WTC11 (cell line): ENCODE data around the gene PLIN4. TPM values are rescaled to one million over a fixed set of nuclear protein-coding genes. Genes with fewer than 3 reads are reported as not detected.
"Not testable (repeated sequence)": the region's sequence is repeated elsewhere in the genome, so short reads cannot be mapped to it uniquely, and the experiment has no call there.

Source experiments
- ATAC-seq: fragments of 200-7000 bp; cut with Tn5 transposase; 2 replicates; pipeline ENCODE4 v1.10.0; 2021; ENCODE audit warnings: mild to moderate bottlenecking, moderate library complexity
- CTCF ChIA-PET: fragments of 300-600 bp; sonication (Branson Sonifier 250); formaldehyde crosslinking; loops from one replicate; lab custom pipeline; 2021; ENCODE audit warnings: antibody characterized with exemption; lab: Charles Lee
- POLR2A ChIA-PET: fragments of 350-600 bp; sonication (Branson Sonifier 250); formaldehyde crosslinking; loops from one replicate; lab custom pipeline; 2021; ENCODE audit warnings: antibody characterized with exemption; lab: Charles Lee
- DNase-seq: peaks from one replicate; pipeline ENCODE4 v3.0.0; 2021; ENCODE audit warnings: low spot score
- H3K27ac Mint-ChIP-seq: 2 replicates; pipeline ENCODE4 v1.8.0; 2021; ENCODE audit warnings: mixed read lengths
- H3K27me3 Mint-ChIP-seq: 2 replicates; pipeline ENCODE4 v1.8.0; 2021; ENCODE audit warnings: low read depth, mild to moderate bottlenecking, moderate library complexity, mixed read lengths
- H3K36me3 Mint-ChIP-seq: 2 replicates; pipeline ENCODE4 v1.8.0; 2021; ENCODE audit warnings: mixed read lengths
- H3K4me1 Mint-ChIP-seq: 2 replicates; pipeline ENCODE4 v1.8.0; 2022; ENCODE audit warnings: mixed read lengths
- H3K4me3 Mint-ChIP-seq: 2 replicates; pipeline ENCODE4 v1.8.0; 2021; ENCODE audit warnings: mild to moderate bottlenecking, moderate library complexity, mixed read lengths
- H3K9me3 Mint-ChIP-seq: 2 replicates; pipeline ENCODE4 v1.8.0; 2021; ENCODE audit warnings: mixed read lengths
- CREM ChIP-seq: sonication (generic); formaldehyde crosslinking; IDR thresholded peaks from 2 replicates; pipeline ENCODE4 v1.8.1; 2022; ENCODE audit warnings: mild to moderate bottlenecking, missing genetic modification reagents, moderate library complexity
- ESRRA ChIP-seq: sonication (generic); formaldehyde crosslinking; IDR thresholded peaks from 2 replicates; pipeline ENCODE4 v1.8.1; 2022; ENCODE audit warnings: mild to moderate bottlenecking, missing genetic modification reagents, borderline replicate concordance
- FOXP1 ChIP-seq: sonication (generic); formaldehyde crosslinking; IDR thresholded peaks from 2 replicates; pipeline ENCODE4 v1.8.0; 2022; ENCODE audit warnings: missing genetic modification reagents, mild to moderate bottlenecking, moderate library complexity, borderline replicate concordance
- IRF2 ChIP-seq: sonication (generic); formaldehyde crosslinking; IDR thresholded peaks from 2 replicates; pipeline ENCODE4 v1.8.0; 2022; ENCODE audit warnings: low read depth, missing genetic modification reagents, borderline replicate concordance
- KAT7 ChIP-seq: sonication (generic); formaldehyde crosslinking; IDR thresholded peaks from 2 replicates; pipeline ENCODE4 v1.8.1; 2023; ENCODE audit warnings: missing genetic modification reagents, mild to moderate bottlenecking, borderline replicate concordance
- SOX15 ChIP-seq: fragments of 250-450 bp; sonication (Bioruptor Pico); IDR thresholded peaks from 2 replicates; pipeline ENCODE4 v1.9.0; 2021; ENCODE audit warnings: mild to moderate bottlenecking
- TCF7 ChIP-seq: sonication (generic); formaldehyde crosslinking; IDR thresholded peaks from 2 replicates; pipeline ENCODE4 v1.8.0; 2022; ENCODE audit warnings: mild to moderate bottlenecking, low read depth, missing genetic modification reagents, moderate library complexity
- ZNF121 ChIP-seq: sonication (generic); formaldehyde crosslinking; IDR thresholded peaks from 2 replicates; pipeline ENCODE4 v1.8.0; 2023; ENCODE audit warnings: missing genetic modification reagents
- ZNF416 ChIP-seq: fragments of 250-450 bp; sonication (Bioruptor Pico); IDR thresholded peaks from 2 replicates; pipeline ENCODE4 v1.9.0; 2021; ENCODE audit warnings: mild to moderate bottlenecking, inconsistent platforms
- total RNA-seq: library from RNA; stranded (reverse); gene quantifications from 3 replicates; pipeline ENCODE4 v1.2.3, GENCODE V29; 2021
- TF ChIP-seq, protein P1 (sequence below): sonication (generic); formaldehyde crosslinking; IDR thresholded peaks from 2 replicates; pipeline ENCODE4 v1.8.1; 2023; ENCODE audit warnings: mild to moderate bottlenecking, missing genetic modification reagents
- TF ChIP-seq, protein P2 (sequence below): sonication (generic); formaldehyde crosslinking; IDR thresholded peaks from 2 replicates; pipeline ENCODE4 v1.8.1; 2022; ENCODE audit warnings: missing genetic modification reagents, borderline replicate concordance
- TF ChIP-seq, protein P3 (sequence below): sonication (generic); formaldehyde crosslinking; IDR thresholded peaks from 2 replicates; pipeline ENCODE4 v1.8.0; 2022; ENCODE audit warnings: mild to moderate bottlenecking, missing genetic modification reagents
- TF ChIP-seq, protein P4 (sequence below): sonication (generic); formaldehyde crosslinking; conservative IDR thresholded peaks from 2 replicates; pipeline ENCODE4 v1.8.1; 2022; ENCODE audit warnings: mild to moderate bottlenecking, missing genetic modification reagents

The PLIN4 gene
- total RNA-seq, 1 experiment from 2014 or later: 0.35 TPM

DNA sequence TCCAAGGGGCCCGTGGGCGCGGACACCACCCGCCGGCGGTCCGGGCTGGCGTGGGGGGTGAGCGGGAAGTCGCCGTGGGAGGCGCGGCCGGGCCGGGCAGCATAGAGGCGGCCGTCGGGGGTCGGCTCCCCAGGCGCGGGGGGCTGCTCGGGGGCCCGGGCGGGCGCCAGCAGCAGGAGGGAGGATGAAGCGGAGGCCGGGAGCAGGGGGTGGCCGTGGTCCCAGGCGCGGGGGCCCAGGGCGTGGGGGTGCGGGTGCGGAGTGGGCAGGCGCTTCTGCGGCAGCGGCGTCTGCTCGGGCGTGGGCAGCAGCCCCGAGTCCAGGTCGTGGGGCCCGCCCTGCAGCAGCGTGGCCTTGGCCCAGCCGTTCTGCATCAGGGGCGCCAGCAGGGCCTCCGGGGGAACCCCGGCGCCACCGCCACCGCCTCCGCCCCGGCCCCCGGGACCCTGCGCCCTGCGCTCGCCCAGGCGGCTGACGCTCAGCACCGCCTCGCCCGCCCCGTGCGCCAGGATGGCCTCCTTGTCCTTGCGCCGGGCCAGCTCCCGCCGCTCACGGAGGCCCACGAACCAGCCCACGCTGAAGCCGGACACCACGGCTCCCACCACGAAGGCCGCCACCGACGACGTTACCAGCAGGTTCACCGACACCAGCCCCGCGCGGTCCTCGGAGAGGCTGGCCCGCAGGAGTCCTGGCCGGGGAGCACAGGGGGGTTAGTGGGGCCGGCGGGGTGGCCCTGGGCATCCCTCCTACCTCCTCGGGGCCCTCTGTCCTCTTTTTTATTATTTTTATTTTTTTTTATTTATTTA is 25.8 kb upstream of the PLIN4 start (continued):
- TF ChIP-seq, protein P1, sequence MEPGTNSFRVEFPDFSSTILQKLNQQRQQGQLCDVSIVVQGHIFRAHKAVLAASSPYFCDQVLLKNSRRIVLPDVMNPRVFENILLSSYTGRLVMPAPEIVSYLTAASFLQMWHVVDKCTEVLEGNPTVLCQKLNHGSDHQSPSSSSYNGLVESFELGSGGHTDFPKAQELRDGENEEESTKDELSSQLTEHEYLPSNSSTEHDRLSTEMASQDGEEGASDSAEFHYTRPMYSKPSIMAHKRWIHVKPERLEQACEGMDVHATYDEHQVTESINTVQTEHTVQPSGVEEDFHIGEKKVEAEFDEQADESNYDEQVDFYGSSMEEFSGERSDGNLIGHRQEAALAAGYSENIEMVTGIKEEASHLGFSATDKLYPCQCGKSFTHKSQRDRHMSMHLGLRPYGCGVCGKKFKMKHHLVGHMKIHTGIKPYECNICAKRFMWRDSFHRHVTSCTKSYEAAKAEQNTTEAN (CRISPR knock-in tag): no peak
- TF ChIP-seq, protein P2, sequence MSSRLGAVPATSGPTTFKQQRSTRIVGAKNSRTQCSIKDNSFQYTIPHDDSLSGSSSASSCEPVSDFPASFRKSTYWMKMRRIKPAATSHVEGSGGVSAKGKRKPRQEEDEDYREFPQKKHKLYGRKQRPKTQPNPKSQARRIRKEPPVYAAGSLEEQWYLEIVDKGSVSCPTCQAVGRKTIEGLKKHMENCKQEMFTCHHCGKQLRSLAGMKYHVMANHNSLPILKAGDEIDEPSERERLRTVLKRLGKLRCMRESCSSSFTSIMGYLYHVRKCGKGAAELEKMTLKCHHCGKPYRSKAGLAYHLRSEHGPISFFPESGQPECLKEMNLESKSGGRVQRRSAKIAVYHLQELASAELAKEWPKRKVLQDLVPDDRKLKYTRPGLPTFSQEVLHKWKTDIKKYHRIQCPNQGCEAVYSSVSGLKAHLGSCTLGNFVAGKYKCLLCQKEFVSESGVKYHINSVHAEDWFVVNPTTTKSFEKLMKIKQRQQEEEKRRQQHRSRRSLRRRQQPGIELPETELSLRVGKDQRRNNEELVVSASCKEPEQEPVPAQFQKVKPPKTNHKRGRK (CRISPR knock-in tag): no peak
- TF ChIP-seq ZNF121 (CRISPR knock-in tag): no peak
- no peak for TF ChIP-seq IRF2 (CRISPR knock-in tag)
- TF ChIP-seq CREM (CRISPR knock-in tag): no peak
- TF ChIP-seq, protein P3, sequence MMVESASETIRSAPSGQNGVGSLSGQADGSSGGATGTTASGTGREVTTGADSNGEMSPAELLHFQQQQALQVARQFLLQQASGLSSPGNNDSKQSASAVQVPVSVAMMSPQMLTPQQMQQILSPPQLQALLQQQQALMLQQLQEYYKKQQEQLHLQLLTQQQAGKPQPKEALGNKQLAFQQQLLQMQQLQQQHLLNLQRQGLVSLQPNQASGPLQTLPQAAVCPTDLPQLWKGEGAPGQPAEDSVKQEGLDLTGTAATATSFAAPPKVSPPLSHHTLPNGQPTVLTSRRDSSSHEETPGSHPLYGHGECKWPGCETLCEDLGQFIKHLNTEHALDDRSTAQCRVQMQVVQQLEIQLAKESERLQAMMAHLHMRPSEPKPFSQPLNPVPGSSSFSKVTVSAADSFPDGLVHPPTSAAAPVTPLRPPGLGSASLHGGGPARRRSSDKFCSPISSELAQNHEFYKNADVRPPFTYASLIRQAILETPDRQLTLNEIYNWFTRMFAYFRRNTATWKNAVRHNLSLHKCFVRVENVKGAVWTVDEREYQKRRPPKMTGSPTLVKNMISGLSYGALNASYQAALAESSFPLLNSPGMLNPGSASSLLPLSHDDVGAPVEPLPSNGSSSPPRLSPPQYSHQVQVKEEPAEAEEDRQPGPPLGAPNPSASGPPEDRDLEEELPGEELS (CRISPR knock-in tag): no peak

DNA sequence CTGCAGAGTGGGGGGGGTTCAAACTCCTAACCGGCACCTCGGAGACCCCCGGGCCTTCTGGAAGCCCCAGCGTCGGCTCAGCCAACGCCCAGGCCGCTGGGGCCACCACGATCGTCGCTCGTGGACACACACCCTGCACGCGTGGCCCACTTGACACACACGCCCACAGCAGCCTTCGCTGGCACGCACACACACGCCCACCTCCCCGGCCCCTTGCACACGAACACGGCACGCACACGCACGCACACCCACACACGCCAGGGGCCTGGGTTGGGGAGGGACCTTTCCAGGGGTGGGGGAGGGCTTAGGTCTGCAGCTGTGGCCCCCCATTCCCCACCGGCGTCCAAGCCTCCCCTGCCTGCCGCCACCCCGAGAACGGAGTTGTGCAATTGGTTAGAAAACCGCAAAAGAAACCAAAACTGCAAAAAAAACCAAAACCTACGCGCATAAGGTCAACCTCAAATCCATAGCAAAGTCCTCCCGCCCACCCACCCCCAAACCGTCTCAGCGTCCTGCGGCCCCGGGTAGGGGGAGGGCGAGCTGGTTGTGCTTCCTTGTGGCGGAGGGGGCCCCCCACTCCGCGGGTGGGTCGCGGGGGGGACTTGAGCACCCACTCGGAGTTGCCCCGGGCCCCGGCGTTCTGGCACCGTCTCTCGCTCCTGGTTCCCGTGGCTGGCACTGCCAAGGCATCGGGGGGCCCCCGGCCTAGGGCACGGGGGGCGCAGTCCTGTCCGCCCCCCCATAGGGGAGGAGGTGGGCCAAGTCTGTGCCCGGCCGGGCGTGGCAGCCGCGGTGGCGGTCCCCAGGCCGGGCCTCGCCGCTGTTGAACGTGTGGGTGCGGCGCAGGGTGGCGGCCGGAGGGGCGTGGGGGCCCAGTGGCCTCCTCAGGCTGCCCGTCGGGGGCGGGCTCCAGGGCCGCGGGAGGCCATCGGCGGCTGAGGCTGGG is 24.9 kb upstream of the PLIN4 start:
- peaks cover 4% of the 10 kb centered on the region; the same call in 1 of the 2 replicates for H3K4me1 Mint-ChIP-seq
- peaks cover 4% of the 10 kb centered on the region for H3K9me3 Mint-ChIP-seq
- H3K4me3 Mint-ChIP-seq: no peak overlapping the region
- H3K27ac Mint-ChIP-seq: no peak overlapping the region
- ChIA-PET POLR2A (no interaction called here), CTCF (no interaction called here)
- no peak for DNase-seq
- H3K36me3 Mint-ChIP-seq: peaks cover 3% of the 10 kb centered on the region; the same call in 1 of the 2 replicates
- peaks cover 14% of the 10 kb centered on the region for H3K27me3 Mint-ChIP-seq
- no peak for TF ChIP-seq FOXP1 (CRISPR knock-in tag)
- TF ChIP-seq, protein P4, sequence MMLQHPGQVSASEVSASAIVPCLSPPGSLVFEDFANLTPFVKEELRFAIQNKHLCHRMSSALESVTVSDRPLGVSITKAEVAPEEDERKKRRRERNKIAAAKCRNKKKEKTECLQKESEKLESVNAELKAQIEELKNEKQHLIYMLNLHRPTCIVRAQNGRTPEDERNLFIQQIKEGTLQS (CRISPR knock-in tag): no peak
- TF ChIP-seq TCF7 (CRISPR knock-in tag): no peak
- no peak for TF ChIP-seq SOX15 (CRISPR knock-in tag)
- TF ChIP-seq ESRRA: no peak
- no peak for TF ChIP-seq ZNF416 (CRISPR knock-in tag)
- no peak for TF ChIP-seq KAT7 (CRISPR knock-in tag)
- ATAC-seq: no peak

DNA sequence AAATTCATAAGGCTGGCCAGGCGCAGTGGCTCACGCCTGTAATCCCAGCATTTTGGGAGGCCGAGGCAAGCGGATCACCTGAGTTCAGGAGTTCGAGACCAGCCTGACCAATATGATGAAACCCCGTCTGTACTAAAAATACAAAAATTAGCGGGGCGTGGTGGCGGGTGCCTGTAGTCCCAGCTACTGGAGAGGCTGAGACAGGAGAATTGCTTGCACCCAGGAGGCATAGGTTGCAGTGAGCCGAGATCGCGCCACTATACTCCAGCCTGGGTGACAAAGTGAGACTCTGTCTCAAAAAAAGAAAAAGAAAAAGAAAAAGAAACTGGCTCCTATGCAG is 23.5 kb upstream of the PLIN4 start:
- CTCF ChIA-PET: interaction anchor here (0.7 to 11.1 kb wide), 4 partner anchors 17 to 135 kb away, joined by 4 to 285 read pairs (median 6); no protein-coding TSS in a partner anchor
- POLR2A ChIA-PET: not testable (repeated sequence)

More for the DNA sequence above, 23.5 kb upstream of the PLIN4 start:
- not testable (repeated sequence) for H3K36me3 Mint-ChIP-seq, H3K4me3 Mint-ChIP-seq, H3K4me1 Mint-ChIP-seq, ATAC-seq, H3K9me3 Mint-ChIP-seq, DNase-seq, H3K27ac Mint-ChIP-seq
- H3K27me3 Mint-ChIP-seq: peaks cover 25% of the 10 kb centered on the region
